HTERT RPE-1 (cell line): ENCODE results near the gene HSF2BP.
"Not testable (repeated sequence)": the region's sequence is repeated elsewhere in the genome, so short reads cannot be mapped to it uniquely, and the experiment has no call there.

Experiments
- in situ Hi-C: fragments of 300-500 bp; cut with MboI; formaldehyde crosslinking; loops from 4 replicates; pipeline ENCODE4 v1.14.3; 2020; ENCODE audit warnings: low sequenced_read_pairs

HSF2BP gene

DNA sequence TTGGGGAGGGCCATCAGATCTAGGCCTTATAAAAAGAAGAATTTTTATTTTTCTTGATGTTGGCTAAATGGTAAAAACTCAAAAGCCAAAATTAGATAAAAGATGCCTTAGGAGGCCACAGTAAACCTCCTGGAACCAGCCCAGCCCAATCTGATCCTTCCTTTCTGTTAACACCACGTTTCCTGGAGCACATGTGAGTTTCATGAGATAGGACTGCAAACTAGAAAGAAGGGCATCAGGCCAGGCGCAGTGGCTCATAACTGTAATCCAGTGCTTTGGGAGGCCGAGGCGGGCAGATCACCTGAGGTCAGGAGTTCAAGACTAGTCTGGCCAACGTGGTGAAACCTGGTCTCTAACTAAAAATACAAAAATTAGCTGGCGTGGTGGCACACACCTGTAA lies 6.7 kb downstream of the HSF2BP start:
- in situ Hi-C loops = no loop called here

DNA sequence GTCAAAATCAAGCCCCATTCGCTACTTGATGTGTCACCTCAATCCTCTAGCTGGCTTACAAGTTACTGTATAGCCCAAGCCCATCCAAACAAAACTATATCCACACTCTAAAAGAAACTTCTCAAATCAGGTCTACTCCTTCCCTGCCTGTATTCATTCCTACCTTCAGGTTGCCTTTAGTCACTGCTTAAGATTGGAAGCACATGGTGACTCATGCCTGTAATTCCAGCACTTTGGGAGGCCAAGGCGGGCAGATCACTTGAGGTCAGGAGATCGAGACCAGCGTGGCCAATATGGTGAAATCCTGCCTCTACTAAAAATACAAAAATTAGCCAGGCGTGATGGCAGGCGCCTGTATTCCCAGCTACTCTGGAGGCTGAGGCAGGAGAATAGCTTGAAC lies 7.4 kb downstream of the HSF2BP start:
- in situ Hi-C loops = not testable (repeated sequence)

DNA sequence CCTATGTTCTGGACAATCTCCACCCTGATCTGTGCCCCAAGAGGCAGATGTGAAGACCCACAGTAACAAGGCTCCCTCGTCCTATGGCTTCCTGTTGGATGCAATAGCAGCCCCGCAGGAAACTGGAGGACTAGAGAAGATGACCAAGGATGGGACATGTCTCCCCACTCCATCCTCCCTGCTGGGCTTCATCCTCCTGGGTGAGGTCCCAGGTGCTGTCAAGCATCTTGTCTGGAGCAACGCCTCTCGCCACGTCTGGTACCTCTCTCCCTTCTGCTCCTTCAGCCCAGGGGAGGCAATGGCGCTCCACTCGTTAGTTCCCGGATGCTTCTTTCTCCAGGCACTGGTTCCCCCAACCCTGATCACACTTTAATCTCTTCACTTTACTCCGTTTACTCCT lies 11.1 kb downstream of the HSF2BP start:
- in situ Hi-C loops = no loop called here

DNA sequence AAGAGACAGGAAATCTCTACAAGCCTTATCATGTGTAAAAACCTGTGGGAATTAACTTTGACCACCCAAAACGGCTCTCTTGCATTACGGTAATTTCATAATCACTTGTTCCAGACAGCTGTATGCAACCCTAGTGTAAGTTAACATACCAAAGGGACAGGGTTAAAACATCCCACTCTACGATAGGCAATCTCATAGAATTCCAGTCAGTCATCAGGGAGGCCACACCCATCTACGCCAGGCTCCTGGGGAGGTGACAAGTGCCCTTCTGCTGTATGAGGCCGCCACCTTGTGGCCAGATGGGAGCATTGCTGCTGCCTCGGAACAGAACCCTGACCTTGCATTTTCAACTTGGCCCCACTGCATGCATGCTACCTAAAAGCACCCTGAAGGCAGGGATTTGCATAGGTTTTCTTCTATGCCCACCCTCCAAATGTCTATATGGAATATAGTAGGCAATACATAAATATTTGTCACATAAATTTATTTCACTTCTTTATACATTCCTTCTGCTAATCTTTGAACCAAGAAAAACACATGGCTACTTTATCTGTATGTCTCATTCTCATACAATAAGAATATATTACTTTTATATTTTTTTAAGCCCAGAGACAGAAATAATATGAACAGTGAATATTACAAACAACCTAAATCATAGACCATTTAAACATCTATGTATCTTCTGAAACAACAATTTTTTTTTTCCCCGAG lies 12.6 kb downstream of the HSF2BP start:
- in situ Hi-C loops = no loop called here

DNA sequence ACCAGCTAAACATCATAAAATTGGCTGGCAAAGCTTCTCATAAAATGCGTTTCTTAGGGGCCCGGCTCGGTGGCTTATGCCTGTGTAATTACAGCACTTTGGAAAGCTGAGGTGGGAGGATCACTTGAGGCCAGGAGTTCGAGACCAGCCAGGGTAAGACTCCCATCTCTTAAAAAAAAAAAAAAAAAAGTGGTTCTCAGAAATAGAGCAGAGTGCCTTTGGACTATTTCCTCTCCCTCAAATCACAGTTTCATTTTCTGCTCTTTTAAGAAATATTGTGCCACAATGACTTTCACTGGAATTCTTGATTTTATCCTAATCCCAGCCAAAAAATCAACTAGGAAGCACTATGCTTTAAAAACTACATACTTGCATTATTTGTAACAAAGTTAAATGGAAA lies 13.3 kb downstream of the HSF2BP start:
- in situ Hi-C loops = no loop called here

- in situ Hi-C loops = no loop called here
Measured at GRCh38 chr21:43645136-43645891, 14.0 kb downstream of the HSF2BP start.

DNA sequence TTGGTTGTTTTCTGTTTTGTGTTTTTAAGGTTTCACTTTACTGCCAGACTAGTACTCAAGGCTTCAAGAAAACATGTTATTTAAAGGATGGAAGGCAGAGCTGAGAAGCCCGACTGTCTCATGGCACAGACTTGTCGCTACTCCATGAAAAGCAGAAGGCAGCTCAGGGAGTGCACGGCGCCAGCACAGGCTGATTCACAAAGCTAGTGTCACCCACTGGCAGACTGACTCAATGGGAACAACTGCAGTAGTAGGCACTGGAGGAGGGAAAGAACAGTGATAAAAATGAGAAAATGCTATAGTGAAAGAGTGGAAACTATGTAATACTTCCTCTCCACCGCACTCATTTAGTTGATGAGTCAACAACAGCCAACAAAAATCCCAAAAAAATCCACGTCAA lies 14.7 kb downstream of the HSF2BP start:
- in situ Hi-C loops = no loop called here

- in situ Hi-C loops = no loop called here
Measured at GRCh38 chr21:43644071-43644470, 15.2 kb downstream of the HSF2BP start.

- in situ Hi-C loops = no loop called here
Measured at GRCh38 chr21:43643193-43643592, 16.1 kb downstream of the HSF2BP start.

DNA sequence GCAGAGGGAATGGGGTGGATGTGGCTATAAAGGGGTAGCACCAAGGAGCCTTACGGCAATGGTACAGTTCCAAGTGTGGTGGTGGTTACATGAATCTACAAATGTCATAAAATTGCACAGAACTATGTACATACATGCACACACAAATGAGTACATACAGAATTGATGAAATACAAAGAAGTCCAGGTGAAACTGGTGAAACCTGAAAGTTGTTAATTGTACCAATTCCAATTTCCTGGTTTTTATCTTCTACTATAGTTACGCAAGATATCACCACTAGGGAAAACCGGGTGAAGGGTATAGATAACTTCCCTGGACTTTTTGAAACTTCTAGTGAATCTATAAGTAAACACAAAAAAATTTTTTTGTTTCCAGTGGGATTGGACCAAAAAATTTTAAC lies 18.9 kb downstream of the HSF2BP start:
- in situ Hi-C loops = no loop called here

DNA sequence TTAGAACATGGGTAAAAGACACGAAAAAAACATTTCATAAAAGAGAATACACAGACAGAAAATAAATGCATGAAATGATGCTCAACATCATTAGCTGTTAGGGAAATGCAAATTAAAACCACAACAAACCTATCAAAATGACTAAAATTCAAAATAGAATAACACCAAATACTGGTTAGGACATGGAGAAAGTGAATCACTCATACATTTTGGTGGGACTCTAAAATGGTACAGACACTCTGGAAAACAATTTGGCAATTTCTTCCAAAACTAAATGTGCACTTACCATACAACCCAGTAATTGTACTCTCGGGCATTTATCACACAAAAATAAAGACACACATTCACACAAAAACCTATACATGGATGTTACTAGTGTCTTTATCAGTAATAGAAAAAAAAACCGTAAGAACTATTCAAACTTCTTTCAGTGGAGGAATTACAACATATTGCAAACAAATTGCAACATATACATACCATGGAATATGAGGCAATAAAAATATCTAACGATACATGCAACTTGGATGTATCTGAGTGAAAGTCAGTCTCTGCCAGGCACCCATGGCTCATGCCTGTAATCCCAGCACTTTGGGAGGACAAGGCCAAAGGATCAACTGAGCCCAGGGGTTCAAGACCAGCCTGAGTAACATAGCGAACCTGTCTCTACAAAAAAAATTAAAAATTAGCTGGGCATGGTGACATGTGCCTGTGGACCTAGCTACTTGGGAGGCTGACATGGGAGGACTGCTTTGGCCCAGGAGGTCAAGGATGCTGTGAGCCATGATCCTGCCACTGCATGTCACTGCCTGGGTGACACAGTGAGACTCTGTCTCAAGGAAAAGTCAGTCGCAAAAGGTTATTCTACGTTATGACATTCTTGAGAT lies 19.6 kb downstream of the HSF2BP start:
- in situ Hi-C loops = no loop called here

- in situ Hi-C loops = no loop called here
Measured at GRCh38 chr21:43637530-43638158, 21.6 kb downstream of the HSF2BP start.

- in situ Hi-C loops = no loop called here
Measured at GRCh38 chr21:43635436-43635835, 23.9 kb downstream of the HSF2BP start.

- in situ Hi-C loops = no loop called here
Measured at GRCh38 chr21:43634618-43635017, 24.7 kb downstream of the HSF2BP start.

DNA sequence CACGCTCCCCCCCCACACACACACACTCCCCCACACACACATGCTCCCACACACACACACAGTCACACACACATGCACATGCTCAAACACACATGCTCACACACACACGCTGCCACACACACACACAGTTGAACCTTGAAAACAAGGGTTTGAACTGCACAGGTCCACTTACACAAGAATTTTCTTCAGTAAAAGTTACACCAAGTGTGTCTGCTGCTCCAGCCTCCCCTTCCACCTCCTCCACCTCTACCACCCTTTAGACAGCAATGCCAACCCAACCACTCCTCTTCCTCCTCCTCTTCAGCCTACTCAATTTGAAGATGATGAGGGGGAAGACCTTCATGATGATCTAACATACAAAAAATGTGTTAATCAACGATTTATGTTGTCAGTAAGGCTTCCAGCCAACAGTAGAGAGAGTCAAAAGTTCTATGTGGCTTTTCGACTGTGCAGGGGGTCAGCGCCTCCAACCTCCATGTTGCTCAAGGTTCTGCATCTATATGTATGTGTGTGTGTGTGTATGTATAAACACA lies 26.8 kb downstream of the HSF2BP start:
- in situ Hi-C loops = no loop called here

DNA sequence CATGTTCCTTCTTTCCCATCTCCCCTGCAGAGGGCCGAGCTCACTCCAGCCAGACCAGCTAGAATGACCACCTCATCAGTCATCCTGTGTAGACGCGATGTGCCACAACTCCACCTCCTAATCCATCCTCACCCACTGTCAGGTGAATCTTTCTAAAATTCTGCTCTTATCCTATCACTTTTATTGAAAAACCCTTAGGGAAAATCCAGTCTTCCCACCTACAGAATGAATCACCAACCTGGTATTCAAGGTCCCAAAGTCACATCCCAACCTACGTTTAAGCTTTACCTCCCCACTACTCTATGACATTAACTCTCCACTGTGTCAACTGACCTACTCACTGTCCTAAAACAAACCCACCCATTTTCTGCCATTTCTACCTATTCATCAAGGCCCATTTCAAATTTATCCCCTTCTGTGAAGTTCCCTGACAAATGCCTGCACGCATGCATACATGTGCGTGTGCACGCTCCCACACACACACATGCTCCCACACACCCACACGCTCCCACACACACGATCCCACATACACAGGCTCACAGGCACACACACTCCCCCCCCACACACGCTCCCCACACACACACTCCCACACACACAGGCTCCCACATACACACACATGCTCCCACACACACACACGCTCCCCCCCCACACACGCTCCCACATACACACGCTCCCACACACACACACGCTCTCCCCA lies 27.7 kb downstream of the HSF2BP start:
- in situ Hi-C loops = no loop called here

- in situ Hi-C loops = no loop called here
Measured at GRCh38 chr21:43627527-43627926, 31.8 kb downstream of the HSF2BP start.

DNA sequence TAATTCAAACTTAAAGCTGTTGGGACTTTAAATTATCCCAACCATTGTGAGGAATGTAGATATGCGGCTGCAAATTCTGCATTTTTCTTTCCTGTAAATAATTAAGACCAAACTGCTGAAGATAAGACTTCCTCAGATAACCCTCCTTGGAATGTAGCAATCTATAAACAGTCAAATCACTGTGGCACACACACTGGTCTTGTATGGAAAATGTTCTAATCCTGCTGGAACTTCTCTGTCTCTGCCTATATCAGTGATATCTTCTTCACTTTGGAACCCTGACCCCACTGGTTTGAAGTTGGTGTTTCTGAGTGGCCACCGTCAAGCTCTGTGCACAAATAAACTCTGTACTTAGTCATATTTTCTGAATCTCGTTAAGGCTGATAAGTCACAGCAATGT lies 32.9 kb downstream of the HSF2BP start:
- in situ Hi-C loops = no loop called here

GRCh38 chr21:43624339-43624738 lies 34.9 kb downstream of the HSF2BP start:
- in situ Hi-C loops = no loop called here

DNA sequence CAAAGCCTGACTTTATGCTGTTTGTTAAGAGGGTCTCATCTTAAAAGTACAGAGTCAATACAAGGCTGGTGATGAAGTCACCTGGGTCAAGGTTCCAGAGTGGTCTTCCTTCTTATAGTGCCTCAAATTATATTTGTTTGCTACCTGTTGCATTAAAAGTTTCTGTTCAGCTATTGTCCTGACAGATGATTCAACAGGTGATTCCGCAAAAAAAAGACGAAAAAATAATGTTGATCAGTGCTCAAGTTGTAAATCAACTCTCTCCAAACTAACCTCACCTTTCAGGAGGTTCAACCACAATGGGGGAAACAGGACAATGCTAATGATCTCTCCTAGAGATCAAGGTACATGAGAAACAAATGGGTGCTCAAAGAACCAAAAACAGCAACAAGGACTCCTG lies 35.7 kb downstream of the HSF2BP start:
- in situ Hi-C loops = no loop called here
